GM12801 (cell line): ENCODE results near the gene UBE2M.

Experiments
- CTCF ChIP-seq: IDR thresholded peaks from one replicate; pipeline ENCODE4 v1.5.1; 2011; ENCODE audit warnings: control low read depth; ENCODE audit not compliant: insufficient read length; ENCODE audit errors: extremely low read depth

The UBE2M gene

GRCh38 chr19:58548859-58549663 lies 9.3 kb downstream of the UBE2M start:
- TF ChIP-seq CTCF, result no peak

GRCh38 chr19:58547323-58548312 lies 10.8 kb downstream of the UBE2M start:
- no peak for TF ChIP-seq CTCF

- no peak for TF ChIP-seq CTCF
Observed at GRCh38 chr19:58546019-58546530, 12.3 kb downstream of the UBE2M start.

- TF ChIP-seq CTCF, result no peak
Observed at GRCh38 chr19:58545286-58546018, 13.0 kb downstream of the UBE2M start.

GRCh38 chr19:58544591-58545285 lies 13.7 kb downstream of the UBE2M start:
- TF ChIP-seq CTCF, result no peak

GRCh38 chr19:58543826-58544590 lies 14.4 kb downstream of the UBE2M start, which contains the start of gene TRIM28:
TRIM28 (plus strand) TSS chr19:58544064; CDS start chr19:58544758, 694 bp downstream.
- TF ChIP-seq CTCF, result no peak
